ENCODE measurements around the gene SYNE1.
"Not testable (repeated sequence)": the region's sequence is repeated elsewhere in the genome, so short reads cannot be mapped to it uniquely, and the experiment has no call there.

Gene SYNE1

DNA sequence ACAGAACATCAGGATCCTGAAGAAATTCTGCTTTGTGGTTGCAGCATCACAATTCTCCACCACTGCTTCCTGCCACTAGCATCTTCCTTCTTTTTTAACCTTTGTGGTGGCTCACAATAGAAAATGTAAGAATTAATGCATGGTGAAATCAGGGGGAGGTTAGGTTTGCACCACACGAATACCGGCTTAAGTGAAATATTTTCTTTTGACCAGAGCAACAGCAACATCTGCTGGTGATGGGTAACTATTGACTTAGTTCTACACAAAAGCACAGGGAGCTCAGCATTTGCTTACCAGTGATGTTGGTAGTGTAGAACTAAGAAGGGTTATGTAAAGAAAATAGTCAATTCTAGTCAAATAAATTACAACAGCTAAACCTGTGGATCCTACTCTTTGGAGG is 280.5 kb downstream of the SYNE1 start:
- DNase-seq = peak; percentile 17

DNA sequence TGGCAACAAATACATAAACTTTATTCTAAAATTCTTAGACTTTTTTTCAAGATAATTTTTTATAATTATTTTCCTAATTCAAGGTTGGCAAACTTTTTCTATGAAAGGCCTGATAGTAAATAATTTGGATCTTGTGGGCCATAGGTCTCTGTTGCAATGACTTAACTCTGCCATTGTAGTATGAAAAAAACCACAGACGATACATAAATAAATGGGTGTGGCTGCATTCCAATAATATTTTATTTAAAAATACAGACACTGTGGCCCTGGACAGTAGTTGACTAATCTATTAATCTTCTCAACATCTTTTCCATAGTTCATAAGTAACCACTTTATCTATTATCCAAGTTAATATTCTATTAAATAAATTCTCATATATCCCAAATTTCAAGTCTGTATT is 281.1 kb downstream of the SYNE1 start:
- DNase-seq = no peak

DNA sequence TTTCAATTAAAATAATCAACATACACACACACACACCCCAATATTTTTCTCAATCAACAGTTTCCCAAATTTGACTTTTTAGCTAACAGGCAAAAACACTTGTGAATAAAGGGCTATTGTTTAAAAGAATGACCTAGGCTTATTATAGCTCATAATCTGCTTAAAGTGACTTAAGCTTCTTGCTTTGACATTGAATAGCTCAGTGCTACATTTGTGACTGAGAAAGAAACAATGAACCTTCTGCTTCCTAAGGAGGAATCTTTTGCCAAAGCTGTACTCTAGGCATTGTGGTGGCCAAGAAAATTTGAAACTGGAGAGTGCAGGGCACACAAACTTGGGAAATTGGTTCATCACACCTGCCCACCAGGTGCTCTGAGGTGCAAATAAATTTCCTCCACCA is 282.0 kb downstream of the SYNE1 start:
- DNase-seq = no peak

DNA sequence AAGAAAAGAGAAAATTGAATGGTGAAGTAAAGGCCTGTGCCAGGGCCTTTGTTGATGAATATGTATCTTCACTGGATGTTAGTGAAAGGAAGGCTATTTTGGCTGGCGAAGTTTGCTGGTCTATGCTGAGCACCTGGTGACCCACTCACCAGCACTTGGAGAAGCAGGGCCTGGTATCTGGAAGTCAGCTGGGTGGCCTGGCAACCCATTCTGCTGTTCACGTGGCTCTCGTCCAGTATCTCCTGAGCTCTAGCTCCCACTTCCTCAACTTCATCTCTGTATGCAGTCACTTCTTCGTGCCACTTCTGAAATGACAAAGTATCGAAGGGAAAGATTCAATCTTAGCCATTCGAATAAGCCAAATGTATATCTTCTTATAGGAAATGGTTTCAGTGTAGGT is 283.7 kb downstream of the SYNE1 start:
- DNase-seq = no peak

DNA sequence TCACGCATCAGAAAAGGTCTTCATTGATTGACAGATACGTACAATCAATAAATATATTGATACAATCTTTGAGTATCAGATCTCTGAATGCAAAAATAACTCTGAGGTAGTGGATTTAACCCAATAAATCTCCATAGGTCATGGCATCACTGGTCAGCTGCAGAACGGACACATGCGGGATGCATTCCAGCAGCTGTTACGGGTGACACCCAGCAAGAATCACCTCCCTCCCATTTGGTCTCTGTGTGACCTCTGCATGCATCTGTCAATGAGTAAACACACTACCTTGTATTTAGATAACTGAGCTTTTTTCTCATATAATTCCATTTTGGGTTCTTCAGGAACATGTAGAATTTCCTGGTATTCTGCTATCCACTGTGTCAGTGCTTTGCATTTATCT is 285.4 kb downstream of the SYNE1 start:
- no peak for DNase-seq

DNA sequence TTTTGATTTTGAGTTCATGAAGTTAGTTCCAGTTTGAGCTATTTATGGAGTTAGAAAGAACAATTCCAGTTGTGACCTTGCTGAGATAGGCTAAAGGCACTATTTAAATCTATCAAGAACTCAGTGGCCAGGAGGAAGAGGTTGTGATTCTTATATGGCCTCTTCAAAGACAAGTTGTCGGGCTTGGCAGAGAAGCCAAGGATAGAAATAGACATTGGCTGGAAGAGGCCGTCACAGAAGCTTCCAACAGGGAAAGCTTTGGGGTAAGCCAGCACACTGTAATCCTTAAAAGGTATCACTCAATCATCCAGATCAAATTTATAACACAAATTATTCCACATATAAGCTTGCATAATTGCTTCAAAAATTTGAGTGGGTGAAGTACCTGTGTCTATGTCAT is 286.1 kb downstream of the SYNE1 start:
- no peak for DNase-seq

DNA sequence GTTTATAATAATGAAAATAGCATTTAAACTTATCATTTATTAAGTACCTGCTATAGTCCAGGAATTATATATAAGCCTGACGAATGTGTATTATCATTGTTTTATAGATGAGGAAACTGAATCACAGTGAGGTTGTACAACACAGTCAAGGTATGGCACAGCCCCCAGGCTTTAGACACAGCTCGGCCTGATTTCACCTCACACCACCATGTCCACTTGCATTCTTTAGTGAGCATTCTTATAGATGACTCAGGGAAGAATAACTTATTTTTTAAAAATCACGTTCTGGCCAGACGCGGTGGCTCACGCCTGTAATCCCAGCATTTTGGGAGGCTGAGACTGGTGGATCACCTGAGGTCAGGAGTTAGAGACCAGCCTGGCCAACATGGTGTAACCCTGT is 289.0 kb downstream of the SYNE1 start:
- no peak for DNase-seq

DNA sequence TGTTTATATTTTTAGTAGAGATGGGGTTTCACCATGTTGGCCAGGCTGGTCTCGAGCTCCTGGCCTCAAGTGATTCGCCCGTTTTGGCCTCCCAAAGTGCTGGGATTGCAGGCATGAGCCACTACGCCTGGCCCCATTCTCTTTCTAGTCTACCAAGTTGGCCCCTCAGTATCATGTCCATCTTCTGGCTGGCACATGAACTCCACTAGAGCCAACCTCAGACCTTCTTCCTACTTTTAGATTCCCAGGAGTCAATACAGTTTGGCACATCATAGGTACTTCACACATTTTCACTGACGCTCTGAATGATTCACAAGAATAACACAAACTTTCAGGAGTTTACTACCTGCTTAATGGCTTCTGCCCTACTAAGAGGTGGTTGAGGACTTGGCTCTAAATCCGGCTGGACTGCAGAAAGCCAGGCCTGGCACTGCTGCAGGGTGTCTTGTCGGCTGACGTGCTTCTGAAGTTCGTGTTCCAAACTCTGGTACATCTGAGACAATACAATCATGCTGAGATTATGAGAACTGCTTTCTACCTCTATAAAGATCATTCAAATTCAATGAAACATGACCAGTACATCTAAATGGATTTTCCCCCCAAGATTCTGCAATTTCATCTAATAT is 293.3 kb downstream of the SYNE1 start:
- DNase-seq = no peak

DNA sequence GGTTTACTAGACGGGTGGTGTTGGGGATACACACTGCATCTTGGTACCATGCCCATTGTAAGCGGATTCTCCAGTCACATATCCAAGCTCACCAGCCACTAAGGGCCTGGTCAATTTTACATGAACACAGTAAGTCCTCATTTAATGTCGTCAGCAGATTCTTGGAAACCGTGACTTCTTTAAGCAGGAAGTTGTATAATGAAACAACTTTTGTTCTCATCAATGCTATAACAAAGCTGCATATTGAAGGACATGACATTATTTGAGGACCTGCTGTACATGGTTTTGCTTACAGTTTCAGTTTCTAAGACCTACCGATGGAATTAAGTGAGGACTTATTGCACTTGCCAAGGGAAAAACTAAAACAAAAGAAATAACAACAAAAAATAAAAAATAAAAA is 295.6 kb downstream of the SYNE1 start:
- DNase-seq = no peak

DNA sequence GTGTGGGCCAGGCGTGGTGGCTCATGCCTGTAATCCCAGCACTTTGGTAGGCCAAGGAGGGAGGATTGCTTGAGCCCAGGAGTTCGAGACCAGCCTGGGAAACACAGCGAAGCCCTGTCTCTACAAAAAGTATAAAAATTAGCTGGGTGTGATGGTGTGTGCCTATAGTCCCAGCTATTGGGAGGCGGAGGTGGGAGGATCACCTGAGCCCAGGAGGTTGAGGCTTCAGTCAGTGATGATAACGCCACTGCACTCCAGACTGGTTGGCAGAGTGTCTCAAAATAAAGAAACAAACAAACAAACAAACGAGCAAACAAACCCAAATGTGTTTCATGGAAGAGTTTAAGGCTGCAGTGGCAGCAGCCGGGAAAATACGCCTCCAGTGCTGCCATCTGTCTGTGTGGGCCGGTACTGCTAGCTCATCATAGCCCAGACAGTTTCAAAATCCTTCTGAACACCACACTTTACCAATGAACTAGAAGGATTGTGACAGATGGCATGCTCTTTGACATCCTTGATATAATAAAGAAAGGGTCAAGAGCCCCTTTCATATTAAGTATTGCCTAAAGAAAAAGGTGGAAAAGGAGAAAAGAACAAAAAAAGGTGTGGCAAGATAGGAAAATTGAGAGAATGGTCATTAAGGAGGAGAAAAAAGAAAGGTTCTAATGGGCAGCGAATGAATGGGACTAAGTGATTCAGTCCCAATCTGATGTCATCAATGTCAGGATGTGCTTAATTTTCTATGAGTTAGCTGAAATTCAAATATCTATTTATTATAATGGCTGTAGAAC is 298.6 kb downstream of the SYNE1 start:
- DNase-seq = peak; percentile 77

DNA sequence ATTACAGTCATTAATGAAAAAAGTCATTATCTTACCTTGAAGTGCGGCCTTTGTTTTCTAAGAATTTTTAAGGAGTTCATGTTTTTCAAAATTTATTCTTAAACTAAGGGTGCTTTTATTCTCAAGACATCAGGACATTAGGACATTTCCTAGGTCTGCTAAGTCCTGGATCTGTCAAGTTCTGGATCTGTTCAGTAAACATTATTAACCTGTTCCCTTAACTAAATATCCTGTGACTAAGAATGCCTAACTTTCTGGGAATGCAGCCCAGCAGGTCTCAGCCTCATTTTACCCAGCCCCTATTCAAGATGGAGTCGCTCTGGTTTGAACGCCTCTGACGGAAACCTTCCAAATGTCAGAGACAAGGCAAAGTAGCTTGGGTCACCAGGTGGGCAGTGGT is 302.6 kb downstream of the SYNE1 start:
- DNase-seq = no peak

DNA sequence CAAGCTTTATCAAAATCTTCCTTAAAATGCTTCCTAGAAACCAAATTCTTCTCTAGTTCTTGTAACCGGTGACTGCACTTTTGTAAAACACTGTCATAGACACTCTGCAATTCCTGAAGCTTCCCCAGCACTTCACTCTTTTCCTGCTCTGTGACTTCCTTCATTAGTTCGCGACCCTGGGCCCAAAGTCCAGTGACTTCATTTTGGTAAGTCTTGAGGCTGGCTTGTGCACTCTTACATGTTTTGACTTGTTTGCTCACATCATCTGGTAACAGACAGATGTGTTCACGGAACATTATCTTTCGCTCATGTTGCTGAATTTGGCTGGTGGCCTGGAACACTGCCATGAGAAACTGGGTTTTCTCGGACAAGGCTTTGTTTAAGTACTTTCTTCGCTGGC is 306.2 kb downstream of the SYNE1 start:
- no peak for DNase-seq

DNA sequence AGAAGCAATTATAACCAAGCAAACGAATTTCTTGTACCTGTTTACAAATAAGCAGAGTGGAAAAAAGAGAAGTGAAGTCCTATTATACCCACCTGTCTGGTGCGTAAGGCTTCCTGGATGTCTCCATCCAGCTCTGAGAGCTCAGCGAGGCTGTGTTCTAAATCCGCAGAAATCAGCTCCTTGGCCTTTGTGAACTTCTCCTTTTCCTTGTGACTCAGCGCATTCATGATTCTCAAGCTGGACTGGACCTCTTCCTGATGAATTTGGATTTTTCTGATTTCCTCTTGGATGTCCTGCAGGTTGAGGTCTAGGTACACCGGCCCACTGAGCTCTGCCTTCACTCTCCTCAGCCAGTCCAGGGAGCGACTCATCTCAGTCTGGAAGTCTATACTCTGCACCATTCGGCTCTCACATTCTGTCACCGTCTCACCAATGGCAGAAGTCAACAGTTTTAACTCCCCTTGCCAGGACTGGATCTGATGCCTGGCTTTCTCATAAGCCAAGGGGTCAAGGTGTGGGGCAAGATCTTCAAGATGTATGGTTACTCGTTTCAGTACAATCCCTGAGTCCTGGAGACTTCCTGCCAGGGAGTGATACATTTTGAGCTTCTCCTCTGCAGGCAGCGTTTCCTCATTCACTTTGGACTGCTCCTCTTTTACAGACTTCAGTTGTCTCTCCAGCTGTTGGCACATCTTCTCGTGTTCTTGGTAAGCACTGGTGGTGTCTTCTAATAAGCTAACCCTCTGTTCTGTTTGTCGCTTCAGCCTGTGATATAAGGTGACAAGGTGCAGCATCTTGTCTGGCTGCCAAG is 307.3 kb downstream of the SYNE1 start:
- no peak for DNase-seq

DNA sequence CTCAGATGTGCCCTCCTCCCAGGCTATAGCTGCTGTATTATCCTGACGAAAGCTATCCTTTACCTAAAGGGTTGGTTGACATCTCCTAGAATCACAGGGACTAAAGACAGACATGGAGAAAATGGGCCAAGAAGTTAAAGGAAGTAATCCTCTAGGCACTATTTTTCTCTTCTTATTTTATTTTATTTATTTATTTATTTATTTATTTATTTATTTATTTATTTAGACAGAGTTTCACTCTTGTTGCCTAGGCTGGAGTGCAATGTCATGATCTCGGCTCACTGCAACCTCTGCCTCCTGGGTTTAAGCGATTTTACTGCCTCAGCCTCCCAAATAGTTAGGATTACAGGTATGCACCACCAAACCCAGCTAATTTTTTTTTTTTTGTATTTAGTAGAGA is 309.0 kb downstream of the SYNE1 start:
- not testable (repeated sequence) for DNase-seq

DNA sequence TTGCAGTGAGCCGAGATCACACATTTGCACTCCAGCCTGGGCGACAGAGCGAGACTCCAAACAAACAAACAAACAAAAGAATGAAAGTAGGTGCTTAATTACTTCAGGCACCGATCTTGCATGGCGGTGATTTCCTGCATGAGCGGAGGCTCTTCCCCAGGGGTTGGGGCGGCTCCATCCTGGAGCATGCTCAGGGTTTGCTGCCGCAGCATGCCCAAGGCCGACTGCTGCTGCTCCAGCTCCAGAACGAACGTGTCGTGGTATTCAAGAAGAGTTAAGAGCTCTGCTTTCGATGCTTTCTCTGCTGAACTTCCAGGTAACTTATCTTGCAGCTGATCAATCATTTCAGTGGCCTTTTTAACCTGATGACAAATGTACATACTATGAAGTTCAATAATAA is 313.8 kb downstream of the SYNE1 start:
- DNase-seq = no peak

DNA sequence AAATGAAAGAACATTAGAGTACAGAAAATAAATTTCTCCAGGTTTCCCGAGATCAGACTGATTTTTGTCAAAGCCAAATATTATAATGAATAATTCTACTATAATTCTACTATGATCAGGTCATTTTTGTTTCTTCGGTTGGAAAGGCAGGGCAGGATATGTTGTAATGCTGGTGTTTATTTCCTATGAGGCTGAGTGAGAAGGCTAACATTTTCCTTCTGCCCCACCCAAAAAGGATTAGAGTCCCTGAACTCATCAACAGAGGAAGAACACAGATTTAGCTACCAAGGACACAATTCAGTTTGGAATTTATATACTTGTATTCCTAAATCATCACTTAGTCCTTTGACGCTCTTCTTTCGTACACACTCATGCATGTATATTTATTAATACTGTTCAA is 318.9 kb downstream of the SYNE1 start:
- DNase-seq = no peak

DNA sequence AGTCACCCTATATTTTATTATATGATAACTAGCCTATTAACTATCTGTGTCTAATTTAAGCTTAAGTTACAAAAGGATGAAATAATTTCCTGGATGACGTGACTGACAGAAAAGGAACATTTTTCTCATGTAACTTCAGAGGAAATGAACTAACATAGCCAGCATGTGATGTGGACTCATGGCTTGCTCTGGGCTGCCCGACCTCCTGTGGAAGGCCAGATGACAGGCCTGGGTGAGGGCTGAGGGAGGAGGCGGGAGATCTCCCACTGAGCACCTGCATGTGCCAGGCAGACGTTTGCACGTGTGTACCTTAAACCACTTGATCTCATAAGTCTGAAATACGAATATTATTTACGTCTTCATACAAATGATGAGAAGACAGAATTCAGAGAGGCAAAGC is 321.1 kb downstream of the SYNE1 start:
- DNase-seq = no peak

DNA sequence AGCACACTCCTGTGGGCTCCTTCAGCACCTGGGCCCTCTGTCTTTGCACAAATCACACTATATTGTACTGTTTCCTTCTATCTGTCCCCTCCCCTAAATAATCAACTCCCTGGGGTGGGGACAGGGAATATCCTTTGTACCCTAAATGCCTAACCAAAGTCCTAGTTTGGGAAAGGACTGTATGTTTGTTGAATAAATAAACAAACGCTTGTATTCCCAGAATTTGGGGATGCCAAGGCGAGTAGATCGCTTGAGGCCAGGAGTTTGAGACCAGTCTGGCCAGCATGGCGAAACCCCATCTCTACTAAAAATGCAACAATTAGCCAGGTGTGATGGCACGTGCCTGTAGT is 322.7 kb downstream of the SYNE1 start:
- DNase-seq = no peak

DNA sequence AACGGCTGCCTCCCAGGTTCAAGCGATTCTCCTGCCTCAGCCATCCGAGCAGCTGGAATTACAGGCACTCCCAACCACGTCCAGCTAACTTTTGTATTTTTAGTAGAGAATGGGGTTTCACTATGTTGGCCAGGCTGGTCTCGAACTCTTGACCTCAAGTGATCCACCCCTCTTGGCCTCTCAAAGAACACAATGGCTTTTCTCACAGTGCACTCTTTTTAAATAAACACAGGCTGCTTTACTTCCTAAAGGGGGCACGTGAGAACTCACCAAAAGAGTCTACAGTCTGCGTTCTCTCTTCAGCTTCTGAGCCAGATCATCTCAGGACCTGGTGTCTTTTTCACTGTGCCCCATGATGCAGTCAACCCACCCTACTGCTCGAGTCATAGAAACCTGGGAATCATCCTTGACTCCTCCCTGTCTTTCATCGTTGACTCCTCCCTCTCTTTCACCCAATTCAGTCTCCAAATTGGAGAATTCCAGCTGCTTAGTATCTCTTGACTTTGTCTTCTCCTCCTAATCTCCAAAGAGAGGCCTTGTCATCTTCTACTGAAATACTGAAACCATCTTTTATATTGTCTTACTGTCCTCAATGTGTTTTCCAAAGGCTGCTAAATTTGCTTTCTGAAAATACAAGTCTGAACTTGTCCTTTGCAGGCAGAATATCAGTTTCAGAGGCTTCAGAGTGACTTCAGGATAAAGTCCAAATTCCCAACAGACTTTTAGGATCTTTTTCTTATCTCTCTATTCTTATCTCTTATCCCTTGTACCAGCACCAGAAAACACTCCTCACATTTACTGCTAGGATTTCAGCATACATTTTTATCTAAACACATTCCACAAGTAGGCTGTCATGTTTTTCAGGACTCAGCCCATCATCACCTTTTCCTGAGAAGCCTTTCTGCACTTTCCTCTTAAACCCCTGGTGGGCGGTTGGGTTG is 323.4 kb downstream of the SYNE1 start:
- DNase-seq = no peak

DNA sequence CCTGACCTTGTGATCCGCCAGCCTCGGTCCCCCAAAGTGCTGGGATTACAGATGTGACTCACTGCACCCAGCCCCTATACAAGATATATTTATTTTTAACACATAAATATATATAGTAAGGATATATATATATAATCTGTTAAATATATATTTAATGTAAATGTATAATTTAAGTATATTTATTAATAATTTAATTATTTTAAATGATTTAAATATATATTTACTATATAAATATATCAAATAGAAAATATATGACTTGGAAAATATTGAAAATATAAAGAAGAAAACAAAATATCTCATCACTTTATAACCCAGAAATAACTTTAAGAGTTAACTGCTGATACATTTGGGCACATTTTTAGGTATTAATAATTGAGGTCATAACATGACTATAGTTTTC is 324.7 kb downstream of the SYNE1 start:
- DNase-seq = no peak

DNA sequence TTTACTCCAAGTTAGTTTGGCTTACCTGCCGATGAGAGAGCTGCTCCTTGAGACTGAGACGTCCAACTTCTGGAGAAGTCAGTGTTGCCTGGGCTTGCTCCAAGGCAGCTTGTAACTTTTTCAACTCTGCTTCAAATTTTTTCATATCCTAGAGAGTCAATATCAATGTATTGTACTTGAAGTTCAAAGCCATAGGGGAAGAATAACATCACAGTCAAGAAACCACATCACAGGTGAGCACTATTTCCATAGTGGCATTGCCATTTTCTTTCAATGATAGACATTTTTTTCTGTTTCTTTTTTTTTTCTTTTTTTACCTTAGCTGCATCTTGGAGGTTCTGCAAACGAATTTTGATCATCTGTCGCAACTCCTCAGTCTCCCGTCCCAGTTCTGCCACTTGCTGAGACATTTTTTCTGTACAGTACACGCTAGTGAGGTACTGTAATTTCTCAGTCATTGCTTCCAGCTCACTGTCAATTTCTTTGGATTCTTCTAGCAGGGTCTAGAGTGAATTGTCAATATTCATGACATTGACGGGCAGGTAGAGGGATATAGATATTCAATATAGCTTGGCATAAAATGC is 326.7 kb downstream of the SYNE1 start:
- DNase-seq = peak; percentile 15

DNA sequence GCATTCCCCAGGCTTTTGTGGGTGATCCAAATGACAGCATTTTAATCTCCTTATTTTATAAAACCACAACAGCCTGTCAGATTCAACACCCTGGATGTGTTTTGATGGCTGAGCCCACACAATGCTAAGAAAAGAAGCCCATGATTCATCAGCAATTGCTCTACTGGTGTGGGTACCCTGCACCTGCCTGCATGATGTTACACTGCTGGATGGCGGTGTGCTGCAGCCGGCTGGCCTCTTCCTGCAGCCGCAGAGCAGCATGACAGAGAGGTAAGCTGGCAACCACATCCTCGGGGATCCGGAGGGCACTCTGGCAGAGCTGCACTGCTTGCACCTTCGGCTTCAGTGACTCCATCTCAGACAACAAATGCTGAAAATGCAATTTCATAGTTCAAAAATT is 327.5 kb downstream of the SYNE1 start:
- DNase-seq = peak; percentile 86

DNA sequence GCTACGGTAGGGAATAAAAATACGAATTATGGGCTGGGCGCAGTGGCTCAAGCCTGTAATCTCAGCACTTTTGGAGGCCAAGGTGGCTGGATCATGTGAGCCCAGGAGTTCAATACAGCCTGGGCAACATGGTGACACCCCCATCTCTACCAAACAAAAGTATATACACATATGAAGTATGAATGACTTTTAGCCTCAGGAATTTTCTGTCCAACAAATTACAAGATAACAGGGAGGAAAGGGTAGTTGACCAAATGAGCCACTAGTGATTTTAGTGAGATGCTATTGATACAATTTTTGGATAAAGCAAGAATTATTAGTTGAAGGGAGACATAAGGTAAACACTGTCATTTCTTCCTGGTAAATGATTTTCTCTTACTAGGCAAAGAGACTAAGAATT is 328.2 kb downstream of the SYNE1 start:
- no peak for DNase-seq

Measured in CD4-positive, alpha-beta T cell treated with Interleukin-17A for 4 hours (primary cell).